ES-I3 (cell line): Measurements from ENCODE around the gene EPHA1.
A peak's percentile ranks its signal among the peaks of the same experiment; 100 is the strongest.

Experiments used
- H3K36me3 ChIP-seq: 2 replicates; pipeline ENCODE4 v1.6.1; 2013; ENCODE audit warnings: mild to moderate bottlenecking, low read length, control low read depth, moderate library complexity; ENCODE audit not compliant: insufficient read depth
- H3K4me1 ChIP-seq: 2 replicates; pipeline ENCODE4 v1.6.1; 2013; ENCODE audit warnings: mild to moderate bottlenecking, control low read depth, low read length; ENCODE audit not compliant: insufficient read depth
- H3K9ac ChIP-seq: 2 replicates; pipeline ENCODE4 v1.6.1; 2013; ENCODE audit warnings: low read depth, mild to moderate bottlenecking, low read length, moderate library complexity
- H3K9me3 ChIP-seq: 2 replicates; pipeline ENCODE4 v1.6.1; 2013; ENCODE audit warnings: mild to moderate bottlenecking, low read length, moderate library complexity; ENCODE audit not compliant: control insufficient read depth, insufficient read depth

EPHA1 gene

GRCh38 chr7:143369678-143370651 lies 38.7 kb downstream of the EPHA1 start:
- no peaks in the 10 kb centered on the region for H3K9me3 ChIP-seq
- H3K4me1 ChIP-seq = peaks cover 21% of the 10 kb centered on the region
- no peaks in the 10 kb centered on the region for H3K36me3 ChIP-seq
- no peak overlapping the region for H3K9ac ChIP-seq

DNA sequence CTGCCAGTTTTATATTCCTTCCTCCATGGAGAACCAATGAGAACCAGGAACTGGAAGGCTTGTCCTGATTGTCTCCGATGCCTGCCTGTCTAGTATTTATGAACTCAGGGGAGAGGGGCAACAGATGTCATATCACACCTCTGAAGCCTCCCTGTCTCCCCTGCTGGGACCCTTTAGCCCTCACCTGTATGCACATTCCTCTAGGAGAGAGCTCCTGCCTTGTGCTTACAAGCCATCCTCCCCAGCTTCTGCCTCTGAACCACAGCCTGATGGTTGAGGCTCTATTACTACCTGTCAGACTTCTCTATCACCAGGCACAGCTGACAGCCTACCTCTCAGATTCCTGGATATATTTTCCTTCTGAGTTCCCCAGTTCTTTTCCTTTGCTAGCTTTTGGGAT lies 40.3 kb downstream of the EPHA1 start:
- H3K9me3 ChIP-seq = no peaks in the 10 kb centered on the region
- peaks cover 21% of the 10 kb centered on the region for H3K4me1 ChIP-seq
- no peak overlapping the region for H3K9ac ChIP-seq
- H3K36me3 ChIP-seq = no peaks in the 10 kb centered on the region

DNA sequence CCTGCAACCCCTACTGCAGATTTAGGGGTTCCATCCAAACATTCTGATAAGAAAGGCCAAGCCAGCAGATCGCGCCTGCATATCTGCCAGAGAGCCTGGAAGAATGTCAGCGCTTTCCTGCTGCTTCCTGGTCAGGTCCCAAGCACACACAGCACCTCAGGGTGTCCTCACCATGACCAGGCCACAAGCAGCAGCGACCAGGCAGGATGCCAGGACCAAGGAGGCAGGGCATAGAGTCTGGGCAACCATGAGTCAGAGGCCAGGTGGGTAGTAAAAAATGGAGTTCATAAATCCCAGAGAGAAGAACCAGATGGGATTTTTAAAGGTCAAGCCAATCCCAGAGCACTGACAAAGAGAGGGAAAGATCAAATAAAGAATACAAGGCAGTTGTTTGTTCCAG lies 40.7 kb downstream of the EPHA1 start:
- Histone ChIP-seq H3K9ac (no peak overlapping the region), H3K36me3 (no peaks in the 10 kb centered on the region), H3K9me3 (no peaks in the 10 kb centered on the region), H3K4me1 (peaks cover 21% of the 10 kb centered on the region)

DNA sequence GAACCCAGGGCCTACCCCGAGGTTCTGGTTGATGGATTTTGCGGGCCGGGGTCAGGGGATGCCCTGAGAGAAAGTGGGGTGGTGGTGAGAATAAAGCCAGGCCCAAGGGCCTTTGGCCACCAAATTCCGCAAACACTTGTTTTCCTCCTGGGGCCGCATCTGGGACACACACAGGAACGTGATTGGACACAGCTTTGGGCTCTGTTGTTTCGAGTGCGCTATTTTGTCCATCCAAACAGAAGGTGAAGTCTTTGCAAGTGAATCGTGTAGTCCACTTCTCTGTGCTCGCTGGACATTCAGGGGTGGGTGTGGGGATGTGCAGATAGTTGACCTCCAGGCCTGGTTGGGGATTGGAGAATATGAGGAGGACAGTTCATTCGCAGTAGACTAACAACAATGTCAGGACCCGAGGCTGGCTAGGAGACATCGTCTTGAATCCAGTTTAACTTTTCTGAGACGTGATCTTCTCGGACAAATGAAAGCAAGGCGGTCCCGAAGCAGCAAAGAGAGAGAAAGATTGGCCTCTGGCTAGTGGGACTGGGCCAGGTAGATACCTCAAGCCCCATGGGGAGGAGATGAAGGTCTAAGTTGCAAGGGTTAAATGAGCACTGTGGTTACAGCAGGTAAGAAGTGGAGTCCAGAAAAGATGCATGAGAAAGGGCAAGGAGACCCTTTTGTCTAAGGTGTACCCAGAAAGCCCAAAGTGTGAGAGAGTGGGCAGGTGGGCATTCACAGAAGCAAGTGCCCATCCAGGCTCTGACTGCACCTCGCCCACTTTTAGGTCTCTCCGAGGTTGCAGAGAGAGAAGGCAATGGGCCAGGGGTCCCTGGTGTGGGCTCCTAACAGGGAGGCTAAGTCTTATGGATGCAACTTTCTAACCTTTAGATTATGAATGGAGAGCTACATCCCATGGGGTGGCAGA lies 45.4 kb downstream of the EPHA1 start:
- no peaks in the 10 kb centered on the region for H3K9me3 ChIP-seq
- H3K4me1 ChIP-seq = no peaks in the 10 kb centered on the region; the same call in 1 of the 2 replicates
- peak overlapping the region; percentile 48 for H3K9ac ChIP-seq
- no peaks in the 10 kb centered on the region for H3K36me3 ChIP-seq

DNA sequence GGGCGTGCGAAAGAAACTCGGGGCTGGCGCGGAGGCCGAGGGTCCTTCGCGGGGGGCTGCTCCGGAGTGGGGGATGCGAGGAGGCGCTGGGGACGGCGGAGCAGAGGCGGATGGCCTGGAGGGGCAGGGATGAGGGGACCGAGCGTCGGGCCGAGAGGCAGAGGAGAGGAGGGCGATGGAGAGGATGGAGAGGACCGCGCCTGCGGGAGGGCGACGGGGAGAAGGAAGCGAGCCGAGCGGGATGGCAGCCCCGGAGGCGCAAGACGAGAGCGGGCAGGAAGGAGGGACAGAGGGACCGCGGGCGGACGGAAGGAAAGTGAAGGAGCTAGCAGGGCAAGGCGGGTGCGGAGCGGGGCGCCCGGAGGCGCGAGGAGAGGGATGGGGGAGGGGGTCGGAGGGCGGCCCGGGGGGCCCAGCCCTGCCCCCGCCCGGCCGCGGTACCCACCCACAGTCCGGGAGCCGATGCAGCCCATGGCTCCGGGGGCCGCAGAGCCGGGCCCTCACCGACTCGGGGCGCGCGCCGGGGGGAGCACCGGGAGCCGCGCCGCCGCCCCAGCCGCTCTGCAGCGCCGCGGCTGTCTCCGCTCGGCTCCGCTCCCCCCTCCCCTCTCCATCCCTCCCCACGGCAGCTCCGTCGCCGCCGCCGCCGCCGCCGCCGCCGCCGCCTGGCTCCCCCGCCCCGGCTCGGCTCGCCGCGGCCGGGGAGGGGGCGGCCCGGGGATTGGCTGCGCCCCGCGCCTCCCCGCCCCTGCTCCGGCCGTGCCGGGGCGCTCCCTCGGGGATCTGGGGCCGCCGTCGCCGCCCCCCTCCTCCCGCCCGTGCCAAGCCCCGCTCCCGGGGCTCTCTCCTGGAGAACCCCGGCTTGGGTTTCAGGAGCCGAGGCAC lies 46.3 kb downstream of the EPHA1 start, which contains the start of gene FAM131B:
FAM131B (minus strand) TSS at position 583 of the 885 bp plus-strand sequence; CDS start at position 473, 110 bp downstream.
- no peaks in the 10 kb centered on the region; the same call in 1 of the 2 replicates for H3K4me1 ChIP-seq
- H3K9me3 ChIP-seq = no peaks in the 10 kb centered on the region
- H3K9ac ChIP-seq = peak within 1 kb of the TSS; percentile 84
- no peaks in the 10 kb centered on the region for H3K36me3 ChIP-seq

DNA sequence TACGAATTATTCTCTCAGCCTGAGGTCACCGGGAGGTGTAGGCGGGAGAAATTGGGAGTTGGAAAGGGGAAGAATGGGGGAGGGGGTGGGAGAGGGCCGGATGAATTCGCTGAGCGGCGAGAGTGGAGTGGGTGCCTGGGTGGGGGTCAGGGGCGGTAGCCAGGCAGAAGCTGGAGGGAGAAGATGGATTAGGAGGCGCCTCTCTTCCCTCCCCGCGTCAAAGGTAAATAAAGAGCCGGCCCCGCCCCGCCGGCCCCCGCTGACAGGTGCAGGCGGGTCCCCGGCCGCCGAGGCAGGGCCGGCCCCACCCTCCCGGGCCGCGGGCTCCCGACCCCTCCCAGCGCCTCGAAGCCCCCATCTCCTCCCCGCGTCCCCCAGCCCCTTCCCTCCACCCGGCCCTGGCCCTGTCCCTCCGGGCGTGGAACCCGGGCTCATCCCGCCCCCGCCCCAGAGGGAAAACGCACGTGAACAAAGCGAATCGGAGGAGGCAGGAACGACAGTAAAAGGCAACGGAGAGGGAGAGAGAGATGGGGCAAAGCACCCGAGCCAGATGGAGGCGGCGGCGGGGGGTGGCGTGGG lies 47.0 kb downstream of the EPHA1 start:
- Histone ChIP-seq H3K36me3 (peaks cover 2% of the 10 kb centered on the region; the same call in 1 of the 2 replicates), H3K4me1 (no peaks in the 10 kb centered on the region; the same call in 1 of the 2 replicates), H3K9ac (peak overlapping the region; percentile 84), H3K9me3 (no peaks in the 10 kb centered on the region)

- no peaks in the 10 kb centered on the region; the same call in 1 of the 2 replicates for H3K4me1 ChIP-seq
- no peaks in the 10 kb centered on the region for H3K9me3 ChIP-seq
- peak overlapping the region; percentile 84 for H3K9ac ChIP-seq
- peaks cover 2% of the 10 kb centered on the region; the same call in 1 of the 2 replicates for H3K36me3 ChIP-seq
These were observed 47.7 kb downstream of the EPHA1 start for GRCh38 chr7:143360788-143361551.

GRCh38 chr7:143359771-143360353 lies 48.8 kb downstream of the EPHA1 start:
- H3K9me3 ChIP-seq = no peaks in the 10 kb centered on the region
- no peaks in the 10 kb centered on the region; the same call in 1 of the 2 replicates for H3K4me1 ChIP-seq
- H3K9ac ChIP-seq = no peak overlapping the region
- peaks cover 2% of the 10 kb centered on the region; the same call in 1 of the 2 replicates for H3K36me3 ChIP-seq

DNA sequence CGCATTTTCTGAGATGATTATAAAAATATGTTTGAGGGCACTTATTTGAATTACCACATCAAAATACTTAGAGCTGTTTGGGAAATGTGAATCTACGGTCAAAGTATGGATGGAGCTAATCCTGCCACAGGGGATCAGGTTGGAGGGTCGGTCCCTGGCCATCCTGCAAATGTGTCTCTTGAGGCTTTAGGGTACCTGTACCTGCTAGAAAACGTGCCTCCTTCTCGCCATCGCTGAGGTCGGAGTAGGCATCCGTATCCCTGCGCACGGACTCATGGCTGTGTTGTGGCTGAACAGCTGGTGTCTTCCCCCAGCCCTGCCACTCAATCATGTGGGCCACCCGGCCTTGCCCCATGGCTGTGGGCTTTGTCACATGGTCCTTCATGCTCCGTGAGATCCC lies 50.0 kb downstream of the EPHA1 start:
- Histone ChIP-seq H3K9ac (no peak overlapping the region), H3K4me1 (no peaks in the 10 kb centered on the region; the same call in 1 of the 2 replicates), H3K36me3 (peaks cover 2% of the 10 kb centered on the region; the same call in 1 of the 2 replicates), H3K9me3 (no peaks in the 10 kb centered on the region)

GRCh38 chr7:143356414-143357050 lies 52.1 kb downstream of the EPHA1 start:
- Histone ChIP-seq H3K36me3 (peaks cover 2% of the 10 kb centered on the region; the same call in 1 of the 2 replicates), H3K9ac (no peak overlapping the region), H3K4me1 (peaks cover 14% of the 10 kb centered on the region; the same call in 1 of the 2 replicates), H3K9me3 (no peaks in the 10 kb centered on the region)

DNA sequence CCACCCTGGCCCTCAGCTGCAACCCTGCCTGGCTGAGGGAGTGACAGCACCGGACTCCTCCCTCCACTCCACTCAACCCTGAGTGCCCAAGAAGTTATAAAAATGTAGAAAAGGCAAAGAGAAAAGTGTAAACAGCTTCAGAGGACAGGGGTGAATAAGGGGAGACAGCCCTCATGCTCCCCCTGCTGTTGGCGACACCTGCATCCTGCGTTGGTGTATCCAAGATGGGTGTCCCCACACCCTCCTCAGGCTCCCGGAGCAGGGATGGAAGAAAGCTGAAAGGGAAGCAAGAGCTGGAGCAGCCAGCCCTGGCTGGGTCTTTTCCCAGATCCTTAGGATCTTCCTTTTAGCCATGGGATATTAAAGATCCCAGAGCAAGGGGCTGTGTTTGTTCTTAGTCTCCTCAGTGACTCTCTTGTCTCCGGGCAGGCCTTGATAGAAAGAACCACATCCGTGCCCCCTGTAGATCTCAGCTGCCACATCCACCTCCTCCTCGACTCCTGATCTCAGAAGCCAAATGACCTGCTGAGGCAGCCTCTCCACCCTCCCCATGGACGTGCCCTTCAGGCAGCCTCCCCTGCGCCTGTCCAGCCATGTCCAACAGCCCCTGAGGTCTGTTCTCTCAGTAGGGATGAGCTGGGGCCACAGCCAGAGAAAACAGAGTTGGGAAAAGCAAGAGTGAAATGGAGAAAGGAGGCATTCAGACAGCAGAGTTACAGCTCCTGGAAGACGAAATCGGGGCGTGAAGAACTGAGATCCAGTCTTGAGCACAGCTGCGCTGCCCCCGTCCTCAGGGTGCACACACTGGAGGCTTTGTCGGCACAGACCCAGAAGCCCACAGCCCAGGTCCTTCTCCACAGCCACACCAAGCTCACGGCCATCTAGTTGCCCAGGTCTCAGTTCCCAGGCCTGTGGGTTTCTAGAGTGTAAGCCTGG lies 52.9 kb downstream of the EPHA1 start:
- peaks cover 2% of the 10 kb centered on the region; the same call in 1 of the 2 replicates for H3K36me3 ChIP-seq
- no peaks in the 10 kb centered on the region for H3K9me3 ChIP-seq
- peaks cover 18% of the 10 kb centered on the region; the same call in 1 of the 2 replicates for H3K4me1 ChIP-seq
- H3K9ac ChIP-seq = no peak overlapping the region
